Measurements from ENCODE around the gene HSPA12B.

The HSPA12B gene

GRCh38 chr20:3767427-3768341 lies 35.2 kb downstream of the HSPA12B start, which contains the start of gene ADISSP:
ADISSP (minus strand) TSS chr20:3767753; CDS start chr20:3760100, 7,653 bp downstream.
- DNase-seq: peak; percentile 97

DNA sequence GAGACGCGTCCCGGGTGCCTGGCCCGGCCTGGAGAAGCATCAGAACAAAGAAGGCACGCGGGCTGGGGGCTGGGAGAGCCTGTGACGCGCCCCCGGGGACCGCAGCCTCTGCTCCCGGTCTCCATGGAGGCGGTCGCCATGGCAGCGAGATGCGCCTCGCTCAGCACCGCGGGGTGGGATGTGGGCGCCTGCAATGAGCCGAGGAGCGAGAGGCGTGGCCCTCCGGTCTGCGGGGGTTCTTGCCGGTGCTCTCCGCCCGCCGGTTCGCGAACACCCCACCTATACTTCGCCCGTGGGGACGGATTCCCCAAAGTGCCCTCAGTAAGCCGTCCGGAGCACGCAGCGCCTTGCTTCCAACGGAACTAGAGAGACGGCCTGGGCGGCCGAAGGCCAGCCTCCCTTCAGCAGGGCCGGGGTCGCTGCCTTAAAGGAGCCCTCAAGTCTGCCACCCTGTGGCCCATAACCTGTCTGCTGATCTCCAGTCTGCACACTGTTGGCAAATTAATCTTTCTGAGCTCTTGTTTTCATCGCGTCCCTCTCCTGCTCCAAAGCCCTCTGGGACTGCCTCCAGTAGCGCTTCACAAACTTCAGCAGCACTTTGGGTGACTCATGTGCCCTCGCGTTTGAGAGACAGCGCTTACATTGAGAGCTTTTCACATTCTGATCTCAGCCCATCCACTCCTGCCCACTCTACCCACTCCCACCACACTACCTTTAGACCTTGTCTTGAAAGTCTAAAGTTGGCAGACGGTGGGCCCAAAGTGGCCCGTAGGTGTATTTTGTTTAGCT lies 36.1 kb downstream of the HSPA12B start:
- DNase-seq: peak; percentile 99

- no peak for DNase-seq
Observed at GRCh38 chr20:3771552-3772058, 39.1 kb downstream of the HSPA12B start.

- DNase-seq: no peak
Observed at GRCh38 chr20:3775457-3776108, 43.1 kb downstream of the HSPA12B start.

GRCh38 chr20:3777381-3777715 lies 44.9 kb downstream of the HSPA12B start:
- no peak for DNase-seq

GRCh38 chr20:3777716-3778629 lies 45.5 kb downstream of the HSPA12B start:
- peak; percentile 70 for DNase-seq

DNA sequence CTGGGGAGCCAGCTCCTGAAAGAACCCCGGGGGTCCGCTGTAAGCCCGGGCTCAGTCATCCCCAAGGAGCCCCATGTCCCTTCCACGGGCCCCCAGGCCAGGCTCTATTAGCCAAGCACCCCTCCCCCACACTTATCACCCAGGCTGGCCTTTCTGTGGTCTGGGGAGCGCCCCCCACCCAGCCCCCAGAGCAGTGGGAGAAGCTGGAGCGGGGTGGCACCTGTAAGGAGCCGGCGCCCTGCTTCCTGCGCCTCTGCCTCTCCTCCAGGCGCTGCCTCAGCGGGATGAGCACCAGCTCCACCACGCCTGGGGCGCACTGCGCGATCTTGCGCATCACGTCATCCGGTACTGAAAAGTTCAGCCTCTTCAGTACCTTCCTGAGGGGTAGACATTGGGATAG lies 46.5 kb downstream of the HSPA12B start:
- DNase-seq: no peak

DNA sequence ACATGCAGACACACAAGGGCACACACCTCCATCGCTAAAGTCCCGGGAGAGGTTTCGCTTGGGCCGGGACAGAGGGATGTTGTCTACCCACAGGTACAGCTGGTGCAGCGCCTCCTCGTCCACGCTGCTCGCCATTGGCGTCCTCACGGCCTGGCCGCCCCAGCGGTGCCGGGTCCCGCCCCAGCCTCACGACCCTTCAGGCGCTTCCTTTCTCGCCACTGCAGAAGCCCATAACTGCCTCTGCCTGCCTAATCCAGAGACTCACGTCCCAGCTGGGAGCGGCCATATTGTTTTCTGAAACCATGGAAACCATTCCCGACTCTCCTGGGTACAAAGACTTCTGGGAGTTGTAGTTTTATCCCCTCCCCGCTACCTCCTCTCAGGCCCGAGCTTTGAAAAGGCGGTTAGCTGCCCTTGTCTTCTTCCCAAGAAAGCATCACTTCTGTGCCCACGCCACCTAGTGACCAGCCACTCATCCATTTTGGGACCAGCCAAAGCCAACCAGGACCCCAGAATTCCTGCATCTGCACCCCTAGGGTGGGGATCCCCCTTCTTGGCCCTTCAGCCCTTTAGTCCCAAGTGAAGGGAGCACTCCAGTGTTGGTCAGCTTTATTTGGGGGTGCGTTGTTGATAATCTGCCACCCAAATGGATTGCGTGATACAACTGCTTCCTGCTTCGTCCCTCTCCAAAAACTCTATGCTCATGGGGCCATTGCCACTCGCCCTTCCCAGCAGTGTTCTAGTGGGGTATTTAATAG lies 48.8 kb downstream of the HSPA12B start, which contains the start of gene SPEF1:
Gene SPEF1 (minus strand): TSS at position 296 of the 758 bp plus-strand sequence. CDS start 161 bp downstream, at position 135.
- DNase-seq: peak; percentile 91

GRCh38 chr20:3782597-3782996 lies 50.1 kb downstream of the HSPA12B start:
- no peak for DNase-seq

GRCh38 chr20:3783068-3783489 lies 50.6 kb downstream of the HSPA12B start:
- DNase-seq: no peak

DNA sequence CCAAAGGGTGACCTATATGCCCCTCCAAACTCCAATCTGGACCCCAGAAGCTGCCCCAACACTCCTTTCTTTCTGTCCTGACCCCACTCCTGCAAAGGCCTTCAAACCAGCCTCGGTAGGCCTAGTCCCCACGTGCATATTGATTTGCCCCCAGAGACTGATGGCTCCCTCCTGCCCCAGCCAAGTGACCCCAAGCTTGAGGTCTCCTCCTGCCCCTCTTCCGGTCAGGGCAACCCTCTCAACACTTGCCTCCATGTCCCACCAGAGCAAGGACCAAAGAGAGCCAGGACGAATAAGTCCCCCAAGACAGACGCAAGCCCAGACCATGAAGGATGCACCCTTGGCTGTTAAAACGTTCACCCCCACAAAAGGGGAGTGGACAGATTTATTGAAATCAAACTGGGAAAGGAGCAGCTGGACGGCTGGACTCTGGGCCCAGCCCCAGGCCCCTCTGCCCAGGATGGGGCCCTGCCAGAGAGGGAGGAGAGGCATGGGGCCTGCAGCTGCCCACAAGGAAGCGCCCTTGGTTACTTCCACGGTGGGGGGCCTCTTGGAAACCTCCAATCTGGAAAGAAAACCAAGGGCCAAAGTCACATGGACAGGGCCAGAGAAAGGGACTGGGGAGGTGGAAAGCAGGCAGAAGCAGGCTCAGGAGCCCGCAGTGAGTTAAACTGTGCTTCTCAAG lies 51.2 kb downstream of the HSPA12B start:
- DNase-seq: no peak

- no peak for DNase-seq
Observed at GRCh38 chr20:3784216-3784853, 51.9 kb downstream of the HSPA12B start.

GRCh38 chr20:3784863-3785239 lies 52.4 kb downstream of the HSPA12B start:
- no peak for DNase-seq

DNA sequence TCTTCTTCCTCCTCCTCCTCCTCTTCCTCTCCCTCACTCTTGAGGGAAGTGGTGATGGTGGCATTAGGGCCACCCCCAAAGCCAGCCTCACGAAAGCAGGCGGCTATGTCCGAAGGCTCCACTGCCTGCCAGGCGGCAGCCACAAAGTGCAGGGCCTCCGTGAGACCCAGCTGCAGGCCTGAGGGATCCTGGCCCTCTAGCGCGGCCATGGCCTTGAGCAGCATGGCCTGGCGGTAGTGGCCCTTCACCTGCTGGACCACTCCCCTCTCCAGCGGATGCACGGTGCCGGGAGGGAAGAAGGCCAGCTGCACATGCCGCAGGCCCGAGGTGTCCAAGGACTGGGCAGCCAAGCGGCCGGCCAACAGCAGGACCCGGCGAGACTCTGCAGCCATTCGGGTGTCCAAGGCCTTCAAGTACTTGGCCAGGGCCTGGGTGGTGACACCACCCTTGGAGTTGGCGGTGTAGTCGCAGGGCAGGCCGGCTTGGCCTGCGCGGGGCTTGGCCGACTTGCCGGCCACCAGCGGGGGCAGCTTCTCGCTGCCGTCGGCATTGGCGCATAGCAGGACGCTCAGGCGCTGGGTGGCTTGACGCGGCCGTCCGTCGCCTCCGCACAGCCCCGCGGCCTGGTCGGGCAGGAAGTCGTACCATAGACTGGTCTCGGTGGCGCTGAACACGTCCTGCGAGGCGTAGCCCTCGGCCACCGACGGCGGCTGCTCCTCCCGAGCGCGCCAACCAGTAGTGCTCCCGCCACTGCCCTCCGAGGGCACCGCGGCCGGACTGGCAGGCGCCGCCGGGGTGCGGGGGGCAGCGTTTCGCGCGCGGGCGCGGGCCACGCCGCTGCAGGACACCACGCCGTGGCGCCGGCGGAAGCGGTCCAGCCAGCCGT lies 53.0 kb downstream of the HSPA12B start:
- peak; percentile 34 for DNase-seq

GRCh38 chr20:3786126-3786484 lies 53.6 kb downstream of the HSPA12B start:
- DNase-seq: peak; percentile 81

DNA sequence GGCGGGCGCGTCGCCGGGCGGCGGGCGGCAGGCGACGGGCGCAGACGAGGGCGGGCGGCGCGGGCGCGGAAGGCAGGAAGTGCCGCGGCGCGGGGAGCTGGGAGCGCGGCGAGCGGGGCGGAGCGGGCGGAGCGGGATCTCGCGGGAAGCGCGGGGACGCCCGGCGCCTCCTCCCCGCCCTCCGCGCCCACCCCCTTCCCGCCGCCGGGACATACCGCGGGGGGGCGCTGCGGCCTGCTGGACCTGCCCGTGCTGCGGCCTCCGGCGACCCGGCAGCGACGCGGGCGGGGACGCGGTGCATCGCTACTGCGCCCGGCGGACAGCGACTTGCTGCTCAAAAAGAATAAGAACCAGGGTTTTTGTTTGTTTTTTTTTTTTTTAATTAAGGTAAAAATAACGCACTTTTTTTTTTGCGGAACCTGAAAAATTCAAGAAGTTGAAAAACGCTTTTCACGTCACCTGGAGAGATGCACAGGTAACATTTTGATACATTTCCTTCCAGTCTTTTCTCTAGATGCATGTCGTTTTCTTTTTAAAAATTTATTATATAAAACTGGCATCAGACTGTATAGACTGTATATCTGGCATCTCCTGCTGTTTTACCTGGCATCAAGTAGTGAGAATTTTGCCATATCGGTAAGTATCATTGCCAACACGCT lies 54.3 kb downstream of the HSPA12B start, which contains the start of gene CENPB:
Gene CENPB (minus strand): TSS at position 76 of the 659 bp plus-strand sequence. CDS start 257 bp downstream, outside the sequence.
- peak; percentile 77 for DNase-seq

GRCh38 chr20:3787324-3788014 lies 55.0 kb downstream of the HSPA12B start:
- DNase-seq: no peak
